MCF 10A (cell line): Measurements from ENCODE around the gene GRID1. TPM values are rescaled to one million over a fixed set of nuclear protein-coding genes. Genes with fewer than 3 reads are reported as not detected.

Experiments
- BruUV-seq: library from RNA; stranded (reverse); fragments of 400-500 nt; replicated peaks from 2 replicates; lab custom pipeline; 2021; lab: Mats Ljungman, UMichigan
- CTCF ChIA-PET: fragments of 300-600 bp; sonication (Branson Sonifier 250); formaldehyde crosslinking; extraction: SDS; loops from one replicate; lab custom pipeline; 2021; ENCODE audit warnings: antibody characterized with exemption, inconsistent platforms; lab: Yijun Ruan, JAX
- POLR2A ChIA-PET: fragments of 300-600, 350-650 bp; sonication (Branson Sonifier 250); formaldehyde crosslinking; extraction: SDS; loops from one replicate; lab custom pipeline; 2020; ENCODE audit warnings: antibody characterized with exemption, inconsistent platforms; lab: Yijun Ruan, JAX
- DNase-seq: peaks from one replicate; pipeline ENCODE4 v3.0.0-alpha.2; 2018; ENCODE audit not compliant: unreplicated experiment
- H3K27ac Mint-ChIP-seq: one replicate; pipeline ENCODE4 v1.8.0; 2022; ENCODE audit warnings: mild to moderate bottlenecking, low read depth, mixed read lengths; ENCODE audit not compliant: unreplicated experiment
- H3K27me3 Mint-ChIP-seq: one replicate; pipeline ENCODE4 v1.8.0; 2022; ENCODE audit warnings: mixed read lengths; ENCODE audit not compliant: insufficient read depth, unreplicated experiment
- H3K36me3 Mint-ChIP-seq: one replicate; pipeline ENCODE4 v1.8.0; 2022; ENCODE audit warnings: mild to moderate bottlenecking, moderate library complexity, mixed read lengths; ENCODE audit not compliant: insufficient read depth, unreplicated experiment
- H3K4me1 Mint-ChIP-seq: one replicate; pipeline ENCODE4 v1.8.0; 2022; ENCODE audit warnings: mixed read lengths; ENCODE audit not compliant: insufficient read depth, unreplicated experiment
- H3K4me3 Mint-ChIP-seq: one replicate; pipeline ENCODE4 v1.8.0; 2022; ENCODE audit warnings: mild to moderate bottlenecking, moderate library complexity, mixed read lengths; ENCODE audit not compliant: unreplicated experiment
- H3K9me3 Mint-ChIP-seq: one replicate; pipeline ENCODE4 v1.8.0; 2022; ENCODE audit warnings: mixed read lengths; ENCODE audit not compliant: unreplicated experiment
- intact Hi-C: fragments of 100-400 bp; cut with micrococcal nuclease; formaldehyde crosslinking; loops from 2 replicates; pipeline ENCODE4 v1.14.1; 2022
- total RNA-seq: library from RNA; stranded (reverse); gene quantifications from 2 replicates; pipeline ENCODE4 v1.2.3, GENCODE V29; 2022
- TF ChIP-seq, protein P1 (sequence below): fragments of 200-600 bp; IDR thresholded peaks from one replicate; pipeline ENCODE4 v1.8.0; 2022; ENCODE audit warnings: antibody characterized with exemption, mild to moderate bottlenecking; ENCODE audit not compliant: unreplicated experiment

Gene GRID1
- total RNA-seq, 1 experiment from 2014 or later: not detected

DNA sequence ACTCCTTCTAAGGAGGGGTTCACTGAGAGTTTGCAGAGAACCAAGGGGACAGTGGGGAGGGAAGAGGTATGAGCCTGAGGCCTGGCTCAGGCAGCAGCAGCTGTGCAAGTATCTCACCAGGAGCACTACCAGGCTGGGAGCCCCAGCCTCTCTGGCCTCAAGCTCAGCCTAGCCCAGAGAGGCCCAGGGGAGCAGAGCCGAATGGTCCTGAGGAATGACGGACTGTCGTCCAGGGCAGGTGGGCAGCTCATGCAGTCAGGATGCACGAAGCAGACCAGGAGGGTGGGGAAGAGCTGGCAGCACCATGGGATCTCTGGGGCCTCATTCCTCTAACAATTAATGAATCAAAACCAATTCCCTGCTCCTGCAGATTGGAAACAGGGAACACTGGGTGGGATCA is 151.5 kb downstream of the GRID1 start:
- intact Hi-C loops: no loop called here
- ChIA-PET POLR2A (no interaction called here), CTCF (interaction anchor here (0.6 kb wide), 1 partner anchor 1410 kb away, joined by 3 read pairs; no protein-coding TSS in a partner anchor)
- H3K9me3 Mint-ChIP-seq: peaks cover 22% of the 10 kb centered on the region
- H3K27me3 Mint-ChIP-seq: no peaks in the 10 kb centered on the region
- H3K4me1 Mint-ChIP-seq: no peaks in the 10 kb centered on the region
- TF ChIP-seq, protein P1, sequence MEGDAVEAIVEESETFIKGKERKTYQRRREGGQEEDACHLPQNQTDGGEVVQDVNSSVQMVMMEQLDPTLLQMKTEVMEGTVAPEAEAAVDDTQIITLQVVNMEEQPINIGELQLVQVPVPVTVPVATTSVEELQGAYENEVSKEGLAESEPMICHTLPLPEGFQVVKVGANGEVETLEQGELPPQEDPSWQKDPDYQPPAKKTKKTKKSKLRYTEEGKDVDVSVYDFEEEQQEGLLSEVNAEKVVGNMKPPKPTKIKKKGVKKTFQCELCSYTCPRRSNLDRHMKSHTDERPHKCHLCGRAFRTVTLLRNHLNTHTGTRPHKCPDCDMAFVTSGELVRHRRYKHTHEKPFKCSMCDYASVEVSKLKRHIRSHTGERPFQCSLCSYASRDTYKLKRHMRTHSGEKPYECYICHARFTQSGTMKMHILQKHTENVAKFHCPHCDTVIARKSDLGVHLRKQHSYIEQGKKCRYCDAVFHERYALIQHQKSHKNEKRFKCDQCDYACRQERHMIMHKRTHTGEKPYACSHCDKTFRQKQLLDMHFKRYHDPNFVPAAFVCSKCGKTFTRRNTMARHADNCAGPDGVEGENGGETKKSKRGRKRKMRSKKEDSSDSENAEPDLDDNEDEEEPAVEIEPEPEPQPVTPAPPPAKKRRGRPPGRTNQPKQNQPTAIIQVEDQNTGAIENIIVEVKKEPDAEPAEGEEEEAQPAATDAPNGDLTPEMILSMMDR: no peak
- no peaks in the 10 kb centered on the region for H3K36me3 Mint-ChIP-seq
- no peak overlapping the region for H3K27ac Mint-ChIP-seq
- H3K4me3 Mint-ChIP-seq: no peak overlapping the region
- no peak for DNase-seq
- BruUV-seq: no TSS peak

DNA sequence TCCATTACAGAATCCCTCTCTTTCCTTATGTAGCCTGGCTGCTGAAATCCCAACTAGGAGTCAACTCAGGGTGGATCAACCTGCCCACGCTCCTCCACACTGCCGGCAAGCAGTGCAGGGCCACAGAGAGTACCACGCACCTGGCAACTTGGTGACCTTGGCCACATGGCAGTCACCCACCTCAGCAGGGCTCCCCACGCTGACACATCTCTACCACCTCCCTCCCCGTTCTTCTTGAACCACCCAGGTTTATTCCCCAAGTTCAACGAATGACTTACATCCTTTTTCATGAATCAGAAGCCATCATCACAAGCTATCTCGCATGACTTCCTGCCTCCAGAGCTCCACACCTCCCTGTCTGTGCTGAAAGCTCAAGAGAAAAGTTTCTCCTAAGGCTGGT is 153.4 kb downstream of the GRID1 start:
- Mint-ChIP-seq H3K9me3 (peaks cover 28% of the 10 kb centered on the region), H3K4me1 (no peaks in the 10 kb centered on the region), H3K36me3 (no peaks in the 10 kb centered on the region), H3K27ac (no peak overlapping the region), H3K4me3 (no peak overlapping the region), H3K27me3 (no peaks in the 10 kb centered on the region)
- no TSS peak for BruUV-seq
- ChIA-PET CTCF (interaction anchor here (0.7 to 0.9 kb wide), 2 partner anchors 165 to 1940 kb away, joined by 3 read pairs; no protein-coding TSS in a partner anchor), POLR2A (no interaction called here)
- DNase-seq: no peak
- TF ChIP-seq, protein P1: no peak
- intact Hi-C loops: no loop called here

DNA sequence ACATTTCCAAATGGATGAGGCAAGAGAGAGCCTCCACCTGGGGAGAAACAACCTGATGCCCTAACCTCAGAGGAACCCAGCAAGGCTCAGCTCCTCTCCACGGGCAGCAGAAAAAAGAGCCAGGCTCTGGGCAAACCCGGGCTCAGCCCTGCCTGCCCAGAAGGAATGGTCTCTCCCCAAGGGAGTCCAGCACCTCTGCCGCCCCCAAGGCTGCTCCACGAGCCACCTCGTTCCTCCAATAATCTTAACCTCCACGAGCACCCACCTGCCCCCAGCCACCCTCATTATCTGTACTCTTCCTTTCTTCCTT is 154.2 kb downstream of the GRID1 start:
- CTCF ChIA-PET: interaction anchor here (0.7 kb wide), 1 partner anchor 1939 kb away, joined by 3 read pairs; no protein-coding TSS in a partner anchor
- BruUV-seq: no TSS peak
- TF ChIP-seq, protein P1: no peak
- Mint-ChIP-seq H3K27me3 (no peaks in the 10 kb centered on the region), H3K27ac (no peak overlapping the region), H3K4me1 (no peaks in the 10 kb centered on the region), H3K9me3 (peaks cover 33% of the 10 kb centered on the region), H3K4me3 (no peak overlapping the region), H3K36me3 (no peaks in the 10 kb centered on the region)
- intact Hi-C loops: no loop called here
- DNase-seq: no peak
- POLR2A ChIA-PET: no interaction called here

DNA sequence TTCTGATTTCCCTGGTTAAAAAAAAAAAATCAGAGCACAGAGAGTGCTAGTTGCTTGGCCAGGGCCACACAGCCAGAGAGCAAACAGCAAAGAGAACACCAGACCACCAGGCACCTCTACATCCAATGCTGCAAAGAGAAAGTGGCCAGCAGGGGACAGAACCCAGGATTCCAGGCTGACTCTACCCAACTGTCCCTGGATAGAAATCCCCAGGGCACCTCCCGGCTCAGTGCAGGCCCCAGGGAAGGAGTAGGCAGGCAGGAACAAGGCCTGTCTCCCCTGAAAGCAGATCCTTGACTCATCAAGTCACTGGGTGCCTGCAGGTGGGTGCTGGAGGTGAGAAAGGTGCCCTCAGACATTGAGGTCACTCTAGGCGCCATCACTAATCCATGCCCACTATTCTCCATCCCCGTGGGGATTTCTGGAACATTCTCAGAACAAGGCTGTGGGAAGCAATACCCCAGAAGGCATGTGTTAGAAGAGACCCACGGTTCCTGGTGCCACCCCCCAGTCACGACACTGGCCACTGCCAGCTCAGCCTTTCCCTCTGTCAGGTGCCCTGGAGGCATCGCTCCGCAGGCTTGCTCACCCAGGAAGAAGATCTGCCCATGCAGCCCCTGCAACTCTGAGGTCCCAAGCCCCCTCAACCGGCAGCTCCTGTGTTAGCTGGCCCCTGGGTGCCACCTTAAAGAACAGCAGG is 154.8 kb downstream of the GRID1 start:
- H3K36me3 Mint-ChIP-seq: no peaks in the 10 kb centered on the region
- no peaks in the 10 kb centered on the region for H3K27me3 Mint-ChIP-seq
- BruUV-seq: no TSS peak
- H3K4me3 Mint-ChIP-seq: no peak overlapping the region
- DNase-seq: no peak
- POLR2A ChIA-PET: no interaction called here
- H3K4me1 Mint-ChIP-seq: no peaks in the 10 kb centered on the region
- CTCF ChIA-PET: interaction anchor here (0.6 to 0.7 kb wide), 3 partner anchors 12 to 23 kb away, joined by 3 read pairs; no protein-coding TSS in a partner anchor
- H3K27ac Mint-ChIP-seq: no peak overlapping the region
- intact Hi-C loops: no loop called here
- TF ChIP-seq, protein P1: no peak
- H3K9me3 Mint-ChIP-seq: peaks cover 33% of the 10 kb centered on the region
